HUES6 (cell line): ENCODE results near the gene C2orf49.
"Not testable (repeated sequence)": the region's sequence is repeated elsewhere in the genome, so short reads cannot be mapped to it uniquely, and the experiment has no call there.

Experiments used
- H3K27ac ChIP-seq: 2 replicates; pipeline ENCODE4 v1.7.0; 2013; ENCODE audit warnings: low read depth, mild to moderate bottlenecking, low read length, inconsistent platforms
- H3K27me3 ChIP-seq: 2 replicates; pipeline ENCODE4 v1.6.1; 2013; ENCODE audit warnings: low read length; ENCODE audit not compliant: control insufficient read depth, insufficient read depth
- H3K36me3 ChIP-seq: 2 replicates; pipeline ENCODE4 v1.6.1; 2013; ENCODE audit warnings: low read length; ENCODE audit not compliant: control insufficient read depth, insufficient read depth
- H3K4me1 ChIP-seq: 2 replicates; pipeline ENCODE4 v1.6.1; 2013; ENCODE audit warnings: low read length; ENCODE audit not compliant: control insufficient read depth, insufficient read depth
- H3K4me3 ChIP-seq: 2 replicates; pipeline ENCODE4 v1.5.1; 2013; ENCODE audit warnings: low read depth, low read length
- H3K9ac ChIP-seq: one replicate; pipeline ENCODE4 v1.6.1; 2013; ENCODE audit warnings: mild to moderate bottlenecking, low read length
- H3K9me3 ChIP-seq: 2 replicates; pipeline ENCODE4 v1.6.1; 2013; ENCODE audit warnings: low read depth, low read length; ENCODE audit not compliant: control insufficient read depth, insufficient read depth

Gene C2orf49

GRCh38 chr2:105321875-105322646, 15.3 kb upstream of the C2orf49 start:
- no peaks in the 10 kb centered on the region for H3K27me3 ChIP-seq
- peaks cover 14% of the 10 kb centered on the region for H3K4me1 ChIP-seq
- H3K9ac ChIP-seq, result no peak overlapping the region

GRCh38 chr2:105323111-105323510, 14.2 kb upstream of the C2orf49 start:
- Histone ChIP-seq H3K9me3 (no peaks in the 10 kb centered on the region), H3K4me1 (peaks cover 14% of the 10 kb centered on the region), H3K27ac (no peak overlapping the region), H3K27me3 (no peaks in the 10 kb centered on the region), H3K36me3 (peaks cover 3% of the 10 kb centered on the region; the same call in 1 of the 2 replicates), H3K4me3 (no peak overlapping the region), H3K9ac (no peak overlapping the region)

More at GRCh38 chr2:105321875-105322646, 15.3 kb upstream of the C2orf49 start:
- Histone ChIP-seq H3K4me3 (no peak overlapping the region), H3K9me3 (no peaks in the 10 kb centered on the region), H3K27ac (no peak overlapping the region), H3K36me3 (peaks cover 3% of the 10 kb centered on the region; the same call in 1 of the 2 replicates)

GRCh38 chr2:105324101-105324500, 13.2 kb upstream of the C2orf49 start:
- Histone ChIP-seq H3K9ac (no peak overlapping the region), H3K27me3 (no peaks in the 10 kb centered on the region), H3K36me3 (peaks cover 3% of the 10 kb centered on the region; the same call in 1 of the 2 replicates), H3K4me3 (no peak overlapping the region), H3K9me3 (no peaks in the 10 kb centered on the region), H3K27ac (no peak overlapping the region), H3K4me1 (peaks cover 14% of the 10 kb centered on the region)

- Histone ChIP-seq H3K9ac (no peak overlapping the region), H3K36me3 (peaks cover 3% of the 10 kb centered on the region; the same call in 1 of the 2 replicates), H3K27me3 (no peaks in the 10 kb centered on the region), H3K4me3 (no peak overlapping the region), H3K27ac (no peak overlapping the region), H3K4me1 (peaks cover 14% of the 10 kb centered on the region), H3K9me3 (no peaks in the 10 kb centered on the region)
Measured at GRCh38 chr2:105324732-105325131, 12.6 kb upstream of the C2orf49 start.

GRCh38 chr2:105325389-105325963, 11.9 kb upstream of the C2orf49 start:
- H3K27me3 ChIP-seq, result no peaks in the 10 kb centered on the region
- H3K9me3 ChIP-seq, result no peaks in the 10 kb centered on the region
- H3K4me1 ChIP-seq, result peaks cover 20% of the 10 kb centered on the region
- H3K36me3 ChIP-seq, result peaks cover 3% of the 10 kb centered on the region; the same call in 1 of the 2 replicates
- no peak overlapping the region for H3K4me3 ChIP-seq
- H3K27ac ChIP-seq, result no peak overlapping the region
- no peak overlapping the region for H3K9ac ChIP-seq

- H3K9me3 ChIP-seq, H3K27me3 ChIP-seq, H3K4me3 ChIP-seq, H3K36me3 ChIP-seq, H3K9ac ChIP-seq, H3K27ac ChIP-seq: not testable (repeated sequence)
- peaks cover 21% of the 10 kb centered on the region for H3K4me1 ChIP-seq
Measured at GRCh38 chr2:105327271-105327670, 10.1 kb upstream of the C2orf49 start.

- peaks cover 21% of the 10 kb centered on the region for H3K4me1 ChIP-seq
- no peaks in the 10 kb centered on the region for H3K9me3 ChIP-seq
- H3K36me3 ChIP-seq, result peaks cover 3% of the 10 kb centered on the region; the same call in 1 of the 2 replicates
- no peak overlapping the region for H3K9ac ChIP-seq
- peaks cover 3% of the 10 kb centered on the region; the same call in 1 of the 2 replicates for H3K27me3 ChIP-seq
- no peak overlapping the region for H3K4me3 ChIP-seq
- no peak overlapping the region for H3K27ac ChIP-seq
Measured at GRCh38 chr2:105327690-105328089, 9.7 kb upstream of the C2orf49 start.

GRCh38 chr2:105328281-105329196, 8.8 kb upstream of the C2orf49 start:
- no peak overlapping the region for H3K27ac ChIP-seq
- H3K4me3 ChIP-seq, result peak overlapping the region; percentile 82
- no peaks in the 10 kb centered on the region for H3K9me3 ChIP-seq
- peaks cover 3% of the 10 kb centered on the region; the same call in 1 of the 2 replicates for H3K27me3 ChIP-seq
- peak overlapping the region; percentile 64 for H3K9ac ChIP-seq
- H3K36me3 ChIP-seq, result peaks cover 3% of the 10 kb centered on the region; the same call in 1 of the 2 replicates
- H3K4me1 ChIP-seq, result peaks cover 21% of the 10 kb centered on the region

GRCh38 chr2:105329197-105329554, 8.2 kb upstream of the C2orf49 start:
- H3K27ac ChIP-seq, result no peak overlapping the region
- H3K27me3 ChIP-seq, result peaks cover 3% of the 10 kb centered on the region; the same call in 1 of the 2 replicates
- H3K9me3 ChIP-seq, result no peaks in the 10 kb centered on the region
- peak overlapping the region; percentile 82 for H3K4me3 ChIP-seq
- peak overlapping the region; percentile 64 for H3K9ac ChIP-seq
- H3K4me1 ChIP-seq, result peaks cover 21% of the 10 kb centered on the region
- peaks cover 7% of the 10 kb centered on the region; the same call in 1 of the 2 replicates for H3K36me3 ChIP-seq

GRCh38 chr2:105329561-105330495, 7.5 kb upstream of the C2orf49 start, which contains the start of gene TGFBRAP1:
Gene TGFBRAP1 (minus strand): TSS chr2:105329735. CDS start chr2:105308301, 21,434 bp downstream.
- peak within 1 kb of the TSS; percentile 69; the same call in 1 of the 2 replicates for H3K27ac ChIP-seq

More at GRCh38 chr2:105329561-105330495, 7.5 kb upstream of the C2orf49 start, which contains the start of gene TGFBRAP1:
- Histone ChIP-seq H3K9ac (peak within 1 kb of the TSS; percentile 82), H3K4me3 (peak within 1 kb of the TSS; percentile 82), H3K4me1 (peaks cover 17% of the 10 kb centered on the region), H3K9me3 (no peaks in the 10 kb centered on the region), H3K36me3 (peaks cover 12% of the 10 kb centered on the region; the same call in 1 of the 2 replicates), H3K27me3 (peaks cover 3% of the 10 kb centered on the region; the same call in 1 of the 2 replicates)
